ENCODE measurements around the gene ERO1B.

ERO1B gene

GRCh38 chr1:236292425-236292824 lies 10.7 kb upstream of the ERO1B start:
- no peak for DNase-seq

DNA sequence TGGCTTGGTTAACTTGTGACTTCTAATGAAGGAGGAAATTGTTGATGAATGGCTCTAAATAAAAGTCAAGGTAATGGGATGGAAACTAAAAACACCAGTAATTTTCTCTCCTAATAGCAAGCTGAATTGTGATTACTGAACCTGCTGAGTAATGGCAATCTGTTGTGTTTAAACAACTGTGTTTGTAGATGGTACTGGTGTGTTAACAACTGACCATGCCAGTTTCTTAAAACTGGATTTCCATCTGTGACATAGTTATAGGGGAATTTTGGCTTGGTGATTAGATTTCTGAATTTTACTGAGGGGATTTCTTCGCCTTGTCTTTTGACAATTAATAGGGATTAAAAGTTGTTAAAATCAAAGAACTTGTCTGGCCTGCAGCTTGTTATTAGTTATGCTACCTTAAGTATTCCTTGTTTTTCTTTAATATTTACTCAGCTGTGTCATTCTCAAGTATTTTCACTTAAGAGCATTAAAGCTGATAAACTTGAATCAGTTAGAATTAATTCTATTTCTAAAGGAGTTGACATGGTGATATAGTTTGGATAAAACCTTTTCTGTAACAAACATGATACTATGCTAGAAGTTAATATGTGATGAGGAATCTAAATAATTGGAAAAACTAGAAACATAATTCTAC lies 7.9 kb upstream of the ERO1B start:
- no peak for DNase-seq

DNA sequence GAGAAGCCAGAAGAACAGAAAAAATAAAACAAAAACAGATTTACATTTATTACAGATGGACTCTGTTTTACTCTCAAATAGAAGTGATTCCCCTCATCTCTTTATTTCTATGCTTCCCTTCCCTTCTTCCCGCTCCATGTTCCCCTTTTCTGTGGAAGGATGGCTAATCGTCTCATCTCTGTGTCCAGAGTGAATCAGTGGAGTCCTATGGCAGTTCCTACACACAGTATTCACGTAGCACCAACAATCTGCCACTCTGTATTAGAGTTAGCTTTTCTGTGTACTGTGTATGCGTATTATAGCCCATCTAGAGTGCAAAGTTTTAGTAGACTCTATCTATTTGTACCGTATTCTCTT lies 6.8 kb upstream of the ERO1B start:
- DNase-seq = no peak

DNA sequence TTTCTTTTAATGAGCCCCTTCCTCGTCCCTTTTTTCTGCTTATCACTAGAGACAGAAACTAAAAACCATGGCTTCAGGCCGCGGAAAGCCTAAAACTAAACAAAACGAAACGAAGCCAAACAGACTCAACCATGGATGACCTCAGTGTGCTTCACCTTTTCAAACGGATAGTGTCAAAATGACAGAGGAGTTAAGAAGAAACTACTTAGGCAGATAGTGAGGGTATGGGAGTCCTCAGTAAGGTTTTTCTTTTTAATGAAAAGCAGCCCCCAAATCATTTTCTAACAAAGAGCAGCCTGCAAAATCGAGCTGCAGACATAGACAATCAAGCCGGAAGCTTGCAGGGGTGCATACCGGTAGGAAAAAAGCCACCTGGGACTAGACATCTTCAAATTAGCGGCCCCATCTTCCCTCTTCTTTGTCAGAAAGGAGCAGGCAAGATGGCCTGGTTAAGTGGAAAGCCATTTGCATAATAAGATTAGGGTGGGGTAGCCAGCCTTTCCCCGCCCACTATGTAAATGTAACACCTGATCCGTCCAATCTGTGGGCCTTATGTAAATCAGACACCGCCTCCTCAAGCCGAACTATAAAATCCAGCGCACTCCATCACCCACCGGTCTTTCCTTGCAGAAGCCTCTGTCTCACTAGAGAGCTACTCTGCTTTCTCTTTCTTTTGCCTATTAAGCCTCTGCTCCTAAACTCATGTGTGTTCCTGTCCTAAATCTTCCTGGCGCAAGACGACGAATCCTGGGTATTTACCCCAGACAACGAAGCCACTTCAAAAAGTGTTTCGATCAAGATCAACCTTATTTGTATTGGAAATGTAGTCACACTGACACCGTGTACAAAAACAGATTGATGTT lies 6.2 kb upstream of the ERO1B start:
- DNase-seq = no peak

DNA sequence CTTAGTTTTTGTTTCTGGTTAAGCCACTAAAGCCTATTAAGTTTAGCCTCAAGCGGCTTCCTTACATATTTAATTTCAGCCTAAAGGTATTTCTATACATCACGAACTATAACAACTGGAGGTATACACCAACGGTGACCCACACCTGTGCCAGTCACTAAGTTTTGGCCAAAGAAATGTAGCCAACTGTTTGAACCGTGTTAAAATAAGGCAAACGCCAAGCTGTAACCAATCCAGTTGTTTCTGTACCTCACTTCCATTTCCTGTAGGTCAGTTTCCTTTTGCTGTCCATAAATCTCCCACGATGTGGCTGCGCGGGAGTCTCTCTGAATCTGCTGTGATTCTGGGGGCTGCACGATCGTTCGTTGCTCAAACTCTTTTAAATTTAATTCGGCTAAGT lies 5.6 kb upstream of the ERO1B start:
- DNase-seq = no peak

GRCh38 chr1:236284291-236284721 lies 2.5 kb upstream of the ERO1B start:
- DNase-seq = no peak

DNA sequence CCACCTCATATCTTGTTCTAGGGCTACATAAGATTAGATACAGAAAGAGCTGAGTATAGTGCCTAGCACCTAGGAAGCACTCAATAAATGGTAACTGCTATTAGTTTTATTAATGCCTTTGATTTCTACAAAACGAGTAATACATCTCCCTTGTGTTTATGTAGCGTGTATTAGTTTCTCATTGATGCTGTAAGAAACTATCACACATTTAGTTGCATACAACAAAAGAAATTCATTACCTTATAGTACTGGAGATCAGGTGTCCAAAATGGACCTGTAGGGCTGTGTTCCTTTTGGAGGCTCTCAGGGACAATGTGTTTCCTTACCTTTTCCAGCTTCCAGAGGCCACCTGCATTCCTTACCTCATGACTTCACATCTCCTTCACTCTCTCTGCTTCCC lies 961 bp upstream of the ERO1B start:
- DNase-seq = no peak

DNA sequence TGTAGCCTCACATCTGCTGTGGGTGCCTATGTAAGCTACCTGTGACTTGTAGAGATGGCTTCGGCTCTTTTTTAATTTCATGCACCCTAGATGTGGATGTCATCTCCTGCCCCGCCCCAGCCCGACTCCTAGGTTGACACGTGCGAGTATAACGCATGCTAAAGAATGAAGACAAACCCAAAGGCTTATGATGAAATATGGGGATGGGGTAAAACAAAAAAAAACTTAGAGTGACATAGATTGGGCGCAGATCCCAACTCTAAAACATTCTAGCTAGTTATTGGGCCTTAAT lies 613 bp upstream of the ERO1B start:
- no peak for DNase-seq

DNA sequence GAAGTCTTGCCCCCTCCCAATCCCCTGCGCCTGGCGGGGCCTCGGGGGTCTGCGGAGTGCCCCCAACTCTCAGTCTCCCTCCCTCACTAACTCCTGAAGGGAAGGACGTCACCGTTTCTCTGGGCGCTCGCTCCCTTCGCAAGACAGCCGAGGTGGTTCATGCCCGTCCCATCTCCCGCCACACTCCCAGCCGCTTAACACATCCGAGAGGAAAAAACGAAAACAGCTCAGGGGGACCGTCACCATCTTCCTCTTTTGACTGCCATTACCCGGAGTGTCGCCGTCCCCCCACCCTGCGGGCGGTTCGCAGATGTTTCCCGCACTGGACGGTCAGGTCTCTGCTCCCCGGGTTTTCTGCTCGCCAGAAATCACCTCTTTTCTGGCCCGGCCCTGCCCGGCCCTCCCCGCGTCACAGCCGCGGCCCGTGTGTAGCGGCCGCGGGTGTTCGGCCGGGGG lies 532 bp downstream of the ERO1B start:
- peak; percentile 18 for DNase-seq

DNA sequence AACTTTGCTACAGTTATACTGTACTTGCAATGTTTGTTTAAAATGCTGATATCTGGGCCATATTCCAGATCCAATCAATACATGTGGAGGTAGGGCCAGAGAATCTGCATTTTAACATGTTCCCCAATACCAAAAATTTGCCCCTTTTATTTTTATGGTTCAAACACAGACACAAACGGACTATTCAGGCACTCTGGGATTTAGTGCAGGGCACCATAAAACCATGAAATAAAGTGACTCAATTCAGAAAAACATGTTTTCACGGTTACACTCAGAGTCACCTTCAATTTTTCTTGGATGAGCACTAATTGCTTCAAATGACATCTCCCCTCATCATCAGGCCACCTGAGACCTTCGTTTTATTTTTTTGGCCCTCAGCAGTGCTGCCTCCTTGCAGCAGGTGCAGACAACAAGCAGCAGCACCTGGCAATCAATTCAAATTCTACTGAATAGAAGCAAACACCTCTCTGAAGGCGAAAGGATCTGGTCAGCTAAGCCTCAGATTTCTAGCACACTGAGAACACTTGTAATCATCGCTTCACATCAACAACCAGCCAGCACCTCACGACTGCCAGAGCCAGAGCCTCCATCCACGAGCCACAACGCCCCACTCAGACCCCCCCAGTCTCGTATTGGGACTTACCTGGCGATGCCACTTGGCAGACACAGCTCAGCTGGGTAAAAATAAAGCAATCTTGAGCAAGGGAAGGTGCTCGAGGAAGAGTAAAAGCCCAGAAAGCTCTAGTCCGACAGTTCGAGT lies 1.1 kb downstream of the ERO1B start:
- DNase-seq = no peak

GRCh38 chr1:236275586-236275985 lies 6.2 kb downstream of the ERO1B start:
- no peak for DNase-seq

GRCh38 chr1:236275061-236275460 lies 6.7 kb downstream of the ERO1B start:
- no peak for DNase-seq

DNA sequence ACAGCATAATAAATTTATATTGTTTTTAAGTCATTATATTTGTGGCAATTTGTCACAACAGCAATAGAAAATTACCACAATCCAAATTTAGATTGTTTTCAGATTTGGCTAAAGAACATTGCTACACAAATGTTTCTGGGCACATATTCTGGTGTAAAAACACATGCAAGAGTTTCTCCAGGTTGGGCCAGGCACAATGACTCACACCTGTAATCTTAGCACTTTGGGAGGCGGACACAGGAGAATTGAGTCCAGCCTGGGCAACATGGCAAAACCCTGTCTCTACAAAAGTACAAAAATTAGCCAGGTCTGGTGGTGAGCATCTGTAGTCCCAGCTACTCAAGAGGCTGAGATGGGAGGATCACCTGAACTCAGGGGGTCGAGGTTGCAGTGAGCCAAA lies 8.4 kb downstream of the ERO1B start:
- no peak for DNase-seq

- no peak for DNase-seq
These were observed 12.3 kb downstream of the ERO1B start for GRCh38 chr1:236269439-236269838.

DNA sequence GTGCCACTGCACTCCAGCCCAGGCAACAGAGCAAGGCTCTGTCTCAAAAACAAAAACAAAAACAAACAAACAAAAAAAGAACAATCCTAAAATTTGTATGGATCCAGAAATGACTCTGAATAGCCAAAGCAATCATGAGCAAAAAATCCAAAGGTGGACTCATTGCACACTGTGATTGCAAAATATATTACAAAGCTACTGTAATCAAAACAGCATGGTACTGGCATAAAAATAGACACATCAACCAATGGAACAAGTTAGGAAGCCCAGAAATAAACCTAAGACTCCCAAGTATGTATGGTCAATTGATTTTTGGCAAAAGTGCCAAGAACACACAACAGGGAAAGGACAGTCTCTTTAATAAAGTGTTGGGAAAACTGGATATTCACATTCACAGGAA lies 19.9 kb downstream of the ERO1B start:
- no peak for DNase-seq

DNA sequence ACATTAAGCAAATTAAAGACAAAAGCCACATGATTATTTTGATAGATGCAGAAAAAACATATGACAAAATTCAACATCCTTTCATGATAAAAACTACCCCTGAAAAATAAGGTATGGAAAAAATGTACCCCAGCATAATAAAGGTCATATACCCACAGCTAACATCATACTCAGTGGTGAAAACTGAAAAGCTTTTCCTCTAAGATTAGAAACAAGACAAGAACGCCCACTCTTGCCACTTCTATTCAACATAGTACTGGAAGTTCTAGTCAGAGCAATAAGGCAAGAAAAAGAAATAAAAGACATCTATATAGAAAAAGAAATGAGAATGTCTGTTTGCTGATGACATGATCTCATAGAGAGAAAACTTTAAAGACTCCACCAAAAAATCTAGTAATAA lies 20.7 kb downstream of the ERO1B start:
- DNase-seq = no peak

- DNase-seq = no peak
These were observed 22.7 kb downstream of the ERO1B start for GRCh38 chr1:236259043-236259442.

- no peak for DNase-seq
These were observed 23.6 kb downstream of the ERO1B start for GRCh38 chr1:236258114-236258622.

GRCh38 chr1:236257216-236257615 lies 24.5 kb downstream of the ERO1B start:
- DNase-seq = no peak

DNA sequence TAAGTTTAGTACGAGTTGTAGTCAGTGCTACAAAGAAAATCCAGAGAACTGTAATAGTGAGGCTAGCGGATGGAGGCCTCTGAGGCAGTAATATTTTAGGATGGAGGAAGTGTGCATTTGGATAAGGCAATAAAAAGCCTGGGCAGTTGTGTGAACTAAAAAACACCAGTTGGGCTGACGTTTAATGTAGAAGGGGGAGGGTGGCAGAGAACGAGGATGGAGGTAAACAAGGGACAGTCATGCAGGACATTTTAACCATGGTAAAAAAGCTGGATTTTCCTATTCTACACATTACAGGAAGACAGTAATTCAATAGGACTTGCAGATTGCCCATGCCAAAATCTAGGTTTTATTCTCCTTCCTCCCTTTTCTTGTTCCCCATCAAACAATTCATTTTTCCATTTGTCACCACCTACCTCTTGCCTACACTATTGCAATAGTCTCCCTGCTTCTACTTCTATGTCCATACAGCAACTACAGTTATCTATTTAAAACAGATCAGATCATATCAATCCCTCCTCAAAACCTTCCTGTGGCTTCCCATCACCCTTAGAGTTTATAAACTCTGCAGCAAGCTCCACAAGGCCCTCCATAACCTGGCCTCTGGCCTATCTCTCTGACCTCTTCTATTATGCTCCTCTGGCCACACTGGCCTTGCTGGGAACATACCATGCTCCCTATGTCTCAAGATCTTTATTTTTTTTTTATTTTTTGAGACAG lies 27.7 kb downstream of the ERO1B start:
- no peak for DNase-seq

- DNase-seq = no peak
These were observed 28.6 kb downstream of the ERO1B start for GRCh38 chr1:236253119-236253518.

- DNase-seq = no peak
These were observed 30.2 kb downstream of the ERO1B start for GRCh38 chr1:236251587-236251986.

- no peak for DNase-seq
These were observed 34.5 kb downstream of the ERO1B start for GRCh38 chr1:236247286-236247685.

Measured in effector CD8-positive, alpha-beta T cell (primary cell).